Effector memory CD4-positive, alpha-beta T cell (primary cell): ENCODE data around the gene SLC49A3.
A peak's percentile ranks its signal among the peaks of the same experiment; 100 is the strongest.
"Not testable (repeated sequence)": the region's sequence is repeated elsewhere in the genome, so short reads cannot be mapped to it uniquely, and the experiment has no call there.

Source experiments
- DNase-seq, 3 donors: peaks; one replicate each; pipeline ENCODE4 v3.0.0-alpha.2; 2020
- H3K27ac ChIP-seq: 2 replicates; pipeline ENCODE4 v1.7.0; 2013; ENCODE audit warnings: mild to moderate bottlenecking, low read length, moderate library complexity; ENCODE audit not compliant: insufficient read depth, poor library complexity, severe bottlenecking
- H3K27me3 ChIP-seq: replicated peaks from 2 replicates; pipeline ENCODE4 v1.7.0; 2013; ENCODE audit warnings: mild to moderate bottlenecking, low read length; ENCODE audit not compliant: insufficient read depth, control insufficient read depth, poor library complexity, severe bottlenecking
- H3K36me3 ChIP-seq: 2 replicates; pipeline ENCODE4 v1.7.0; 2013; ENCODE audit warnings: mild to moderate bottlenecking, low read length, moderate library complexity; ENCODE audit not compliant: control insufficient read depth, insufficient read depth
- H3K4me1 ChIP-seq: 2 replicates; pipeline ENCODE4 v1.7.0; 2013; ENCODE audit warnings: low read length, mild to moderate bottlenecking; ENCODE audit not compliant: control insufficient read depth, insufficient read depth, poor library complexity, severe bottlenecking
- H3K4me3 ChIP-seq: 2 replicates; pipeline ENCODE4 v1.7.0; 2013; ENCODE audit warnings: low read length, low read depth, mild to moderate bottlenecking; ENCODE audit not compliant: insufficient read depth, poor library complexity, severe bottlenecking
- H3K9me3 ChIP-seq: 2 replicates; pipeline ENCODE4 v1.7.0; 2013; ENCODE audit warnings: mild to moderate bottlenecking, low read length, moderate library complexity; ENCODE audit not compliant: control insufficient read depth

The SLC49A3 gene

GRCh38 chr4:646460-646859, 42.5 kb downstream of the SLC49A3 start:
- H3K27me3 ChIP-seq: no peaks in the 10 kb centered on the region

DNA sequence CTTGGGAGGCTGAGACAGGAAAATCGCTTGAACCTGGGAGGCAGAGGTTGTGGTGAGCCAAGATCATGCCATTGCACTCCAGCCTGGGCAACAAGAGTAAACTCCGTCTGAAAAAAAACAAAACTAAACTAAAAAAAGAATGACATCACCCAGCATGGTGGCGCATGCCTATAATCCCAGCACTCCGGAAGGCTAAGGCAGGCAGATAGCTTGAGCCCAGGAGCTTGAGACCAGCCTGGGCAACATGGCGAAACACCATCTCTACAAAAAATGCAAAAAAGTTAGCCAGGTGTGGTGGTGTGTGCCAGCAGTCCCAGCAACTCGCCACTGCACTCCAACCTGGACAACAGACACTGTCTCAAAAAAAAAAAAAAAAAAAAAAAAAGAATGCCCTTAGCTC, 46.6 kb downstream of the SLC49A3 start:
- not testable (repeated sequence) for H3K27ac ChIP-seq, H3K36me3 ChIP-seq, H3K4me3 ChIP-seq, DNase-seq, H3K27me3 ChIP-seq, H3K4me1 ChIP-seq, H3K9me3 ChIP-seq

More at GRCh38 chr4:646460-646859, 42.5 kb downstream of the SLC49A3 start:
- no peaks in the 10 kb centered on the region for H3K9me3 ChIP-seq
- H3K4me3 ChIP-seq: peak overlapping the region; percentile 18
- no peak for DNase-seq
- no peaks in the 10 kb centered on the region for H3K36me3 ChIP-seq
- no peaks in the 10 kb centered on the region for H3K4me1 ChIP-seq
- no peak overlapping the region for H3K27ac ChIP-seq

GRCh38 chr4:637536-638280, 51.2 kb downstream of the SLC49A3 start:
- no peak for DNase-seq
- no peaks in the 10 kb centered on the region for H3K9me3 ChIP-seq
- H3K4me1 ChIP-seq: no peaks in the 10 kb centered on the region
- no peak overlapping the region for H3K27ac ChIP-seq
- H3K4me3 ChIP-seq: no peak overlapping the region
- H3K36me3 ChIP-seq: no peaks in the 10 kb centered on the region
- no peaks in the 10 kb centered on the region for H3K27me3 ChIP-seq

GRCh38 chr4:636628-637159, 52.3 kb downstream of the SLC49A3 start:
- no peaks in the 10 kb centered on the region for H3K4me1 ChIP-seq
- H3K9me3 ChIP-seq: no peaks in the 10 kb centered on the region
- H3K4me3 ChIP-seq: no peak overlapping the region
- H3K27me3 ChIP-seq: no peaks in the 10 kb centered on the region
- H3K36me3 ChIP-seq: no peaks in the 10 kb centered on the region
- no peak overlapping the region for H3K27ac ChIP-seq
- DNase-seq: no peak

- Histone ChIP-seq H3K27me3 (no peaks in the 10 kb centered on the region), H3K4me1 (no peaks in the 10 kb centered on the region), H3K4me3 (no peak overlapping the region), H3K36me3 (no peaks in the 10 kb centered on the region), H3K9me3 (no peaks in the 10 kb centered on the region), H3K27ac (no peak overlapping the region)
- no peak for DNase-seq
Measured at GRCh38 chr4:635851-636627, 52.9 kb downstream of the SLC49A3 start.

DNA sequence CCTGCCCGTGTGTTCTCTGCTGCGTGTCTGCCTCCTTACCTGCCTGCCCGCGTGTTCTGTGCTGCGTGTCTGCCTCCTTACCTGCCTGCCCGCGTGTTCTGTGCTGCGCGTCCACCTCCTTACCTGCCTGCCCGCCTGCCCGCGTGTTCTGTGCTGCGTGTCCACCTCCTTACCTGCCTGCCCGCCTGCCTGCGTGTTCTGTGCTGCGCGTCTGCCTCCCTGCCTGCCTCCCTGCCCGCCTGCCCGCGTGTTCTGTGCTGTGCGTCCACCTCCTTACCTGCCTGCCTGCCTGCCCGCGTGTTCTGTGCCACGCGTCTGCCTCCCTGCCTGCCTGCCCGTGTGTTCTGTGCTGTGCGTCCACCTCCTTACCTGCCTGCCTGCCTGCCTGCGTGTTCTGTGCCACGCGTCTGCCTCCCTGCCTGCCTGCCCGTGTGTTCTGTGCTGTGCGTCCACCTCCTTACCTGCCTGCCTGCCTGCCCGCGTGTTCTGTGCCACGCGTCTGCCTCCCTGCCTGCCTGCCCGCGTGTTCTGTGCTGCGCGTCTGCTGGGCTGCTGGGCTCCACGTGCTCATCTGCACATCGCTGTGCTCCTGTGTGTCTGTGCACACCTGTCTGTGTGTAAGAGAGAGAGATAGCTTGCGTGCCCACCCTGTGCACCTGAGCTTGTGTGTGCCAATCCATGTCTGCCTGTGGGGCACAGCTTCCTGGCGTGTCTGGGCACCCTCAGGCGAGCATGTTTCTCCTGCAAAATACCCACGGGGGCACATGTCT, 53.7 kb downstream of the SLC49A3 start:
- H3K27me3 ChIP-seq, DNase-seq, H3K9me3 ChIP-seq, H3K4me1 ChIP-seq, H3K4me3 ChIP-seq, H3K27ac ChIP-seq, H3K36me3 ChIP-seq: not testable (repeated sequence)

DNA sequence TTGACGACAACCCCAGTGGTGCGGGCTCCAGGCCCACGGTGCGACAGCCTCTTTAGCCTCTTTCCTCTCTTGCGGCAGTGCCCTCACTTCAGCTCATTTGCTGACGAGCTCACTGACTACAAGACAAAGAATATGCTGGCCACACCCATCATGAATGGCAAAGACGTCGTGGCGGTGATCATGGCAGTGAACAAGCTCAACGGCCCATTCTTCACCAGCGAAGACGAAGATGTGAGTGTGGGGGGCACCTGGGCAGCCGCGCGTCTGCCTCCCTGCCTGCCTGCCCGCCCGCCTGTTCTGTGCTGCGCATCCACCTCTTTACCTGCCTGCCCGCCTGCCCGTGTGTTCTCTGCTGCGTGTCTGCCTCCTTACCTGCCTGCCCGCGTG, 54.4 kb downstream of the SLC49A3 start:
- Histone ChIP-seq H3K27me3 (no peaks in the 10 kb centered on the region), H3K36me3 (no peaks in the 10 kb centered on the region), H3K4me1 (no peaks in the 10 kb centered on the region), H3K9me3 (no peaks in the 10 kb centered on the region), H3K27ac (no peak overlapping the region), H3K4me3 (no peak overlapping the region)
- no peak for DNase-seq

- no peaks in the 10 kb centered on the region for H3K9me3 ChIP-seq
- no peaks in the 10 kb centered on the region for H3K36me3 ChIP-seq
- H3K4me1 ChIP-seq: no peaks in the 10 kb centered on the region
- DNase-seq: no peak
- H3K27me3 ChIP-seq: no peaks in the 10 kb centered on the region
- no peak overlapping the region for H3K27ac ChIP-seq
- H3K4me3 ChIP-seq: no peak overlapping the region
Measured at GRCh38 chr4:633976-634598, 54.9 kb downstream of the SLC49A3 start.

- Histone ChIP-seq H3K4me1 (no peaks in the 10 kb centered on the region), H3K36me3 (no peaks in the 10 kb centered on the region), H3K4me3 (no peak overlapping the region), H3K27ac (no peak overlapping the region), H3K9me3 (no peaks in the 10 kb centered on the region), H3K27me3 (no peaks in the 10 kb centered on the region)
- no peak for DNase-seq
Measured at GRCh38 chr4:633406-633805, 55.5 kb downstream of the SLC49A3 start.
